ENCODE data around the gene MEST.

DNA sequence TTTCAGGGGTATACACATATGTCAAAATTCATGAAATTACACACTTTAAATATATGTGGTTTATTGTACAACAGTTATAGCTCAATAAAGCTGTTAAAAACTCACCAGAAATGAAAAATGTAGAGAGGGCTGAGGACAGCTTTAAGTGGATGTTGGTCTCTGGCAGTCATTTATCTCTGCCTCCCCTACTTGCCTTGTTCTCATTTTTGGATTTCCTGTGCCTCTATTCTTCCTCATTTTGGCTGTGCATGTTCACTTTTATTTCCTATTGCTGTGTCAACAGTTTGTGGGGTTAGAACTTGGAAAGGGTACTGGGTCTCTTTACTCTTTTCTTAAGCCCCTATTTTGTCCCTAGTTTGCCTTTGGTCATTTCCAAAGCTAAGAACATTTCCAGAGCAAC lies 18.6 kb upstream of the MEST start:
- TF ChIP-seq, protein P1, sequence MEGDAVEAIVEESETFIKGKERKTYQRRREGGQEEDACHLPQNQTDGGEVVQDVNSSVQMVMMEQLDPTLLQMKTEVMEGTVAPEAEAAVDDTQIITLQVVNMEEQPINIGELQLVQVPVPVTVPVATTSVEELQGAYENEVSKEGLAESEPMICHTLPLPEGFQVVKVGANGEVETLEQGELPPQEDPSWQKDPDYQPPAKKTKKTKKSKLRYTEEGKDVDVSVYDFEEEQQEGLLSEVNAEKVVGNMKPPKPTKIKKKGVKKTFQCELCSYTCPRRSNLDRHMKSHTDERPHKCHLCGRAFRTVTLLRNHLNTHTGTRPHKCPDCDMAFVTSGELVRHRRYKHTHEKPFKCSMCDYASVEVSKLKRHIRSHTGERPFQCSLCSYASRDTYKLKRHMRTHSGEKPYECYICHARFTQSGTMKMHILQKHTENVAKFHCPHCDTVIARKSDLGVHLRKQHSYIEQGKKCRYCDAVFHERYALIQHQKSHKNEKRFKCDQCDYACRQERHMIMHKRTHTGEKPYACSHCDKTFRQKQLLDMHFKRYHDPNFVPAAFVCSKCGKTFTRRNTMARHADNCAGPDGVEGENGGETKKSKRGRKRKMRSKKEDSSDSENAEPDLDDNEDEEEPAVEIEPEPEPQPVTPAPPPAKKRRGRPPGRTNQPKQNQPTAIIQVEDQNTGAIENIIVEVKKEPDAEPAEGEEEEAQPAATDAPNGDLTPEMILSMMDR (IDR thresholded peaks at IDR 0.05): no peak
- TF ChIP-seq SIN3A (IDR thresholded peaks at IDR 0.05; ENCODE audit: borderline replicate concordance, insufficient read depth, low read depth, low read length): no peak
